ENCODE measurements around the gene SPNS2. TPM values are rescaled to one million over a fixed set of nuclear protein-coding genes. Genes with fewer than 3 reads are reported as not detected.

Gene SPNS2
- total and polyA plus RNA-seq, 2 donors (not counting 1 experiment from before 2014, with no cell fraction given), result 0.48 TPM; not detected in 1

GRCh38 chr17:4536259-4536741 is 37.6 kb downstream of the SPNS2 start:
- H3K27ac Mint-ChIP-seq, result no peak overlapping the region
- no peak overlapping the region for H2AFZ ChIP-seq (ENCODE audit: insufficient read depth, low read depth, low read length, poor library complexity, severe bottlenecking)
- H3K9me3 ChIP-seq (ENCODE audit: control extremely low read depth in 1 of 3, control insufficient read depth in 2 of 3, insufficient read depth in 1 of 3, low read length in 2 of 3), result no peaks in the 10 kb centered on the region
- H3K4me2 ChIP-seq (replicated peaks; ENCODE audit: low read depth, low read length, poor library complexity, severe bottlenecking), result no peak overlapping the region
- no peak overlapping the region for H3K4me3 Mint-ChIP-seq
- CTCF ChIA-PET, result no interaction called here
- no peaks in the 10 kb centered on the region for H3K9me3 Mint-ChIP-seq (ENCODE audit: insufficient read depth)
- POLR2A ChIA-PET, result no interaction called here
- peaks cover 0 to 3% of the 10 kb centered on the region in 2 donors for H3K4me1 ChIP-seq (ENCODE audit: control insufficient read depth in 2 of 2, insufficient read depth in 2 of 2, low read length in 2 of 2)
- H3K36me3 ChIP-seq (replicated peaks in 1 of 2; ENCODE audit: control extremely low read depth in 1 of 2, control insufficient read depth in 1 of 2, extremely low read depth in 1 of 2, insufficient read depth in 2 of 2, low read length in 1 of 2), result peaks cover 0 to 19% of the 10 kb centered on the region in 2 experiments
- ATAC-seq (ENCODE audit: low read depth), result no peak
- no peaks in the 10 kb centered on the region for H3K79me2 ChIP-seq (ENCODE audit: control insufficient read depth, insufficient read depth, low read length)
- no peak overlapping the region for H3K9ac ChIP-seq (ENCODE audit: low read length)
- H4K20me1 ChIP-seq (ENCODE audit: control insufficient read depth, insufficient read depth, low read length, poor library complexity, severe bottlenecking), result no peaks in the 10 kb centered on the region
- TF ChIP-seq CTCF (IDR thresholded peaks at IDR 0.05), result no peak
- no peak for TF ChIP-seq EZH2 (IDR thresholded peaks at IDR 0.05; ENCODE audit: borderline replicate concordance, insufficient read depth, low read depth, low read length, poor library complexity, severe bottlenecking)
- peaks cover 2% of the 10 kb centered on the region for H3K4me1 Mint-ChIP-seq
- H3K27me3 Mint-ChIP-seq, result peaks cover 11% of the 10 kb centered on the region
- no peak overlapping the region for H3K4me3 ChIP-seq (ENCODE audit: control extremely low read depth in 1 of 5, extremely low read depth in 1 of 5, insufficient read depth in 1 of 5, low read depth in 2 of 5, low read length in 4 of 5)
- WGBS (ENCODE audit: insufficient coverage), result 79% methylated on average over 16 of the region's 19 CpGs
- no peak for DNase-seq
- H3K27me3 ChIP-seq (replicated peaks in 1 of 4; ENCODE audit: control extremely low read depth in 1 of 4, control insufficient read depth in 3 of 4, insufficient read depth in 4 of 4, low read length in 3 of 4), result no peaks in the 10 kb centered on the region
- intact Hi-C loops (cut with micrococcal nuclease), result no loop called here
- H3K27ac ChIP-seq (ENCODE audit: low read length in 2 of 2), result no peak overlapping the region

GRCh38 chr17:4536742-4537411 is 38.2 kb downstream of the SPNS2 start:
- TF ChIP-seq CTCF (IDR thresholded peaks at IDR 0.05), result no peak
- TF ChIP-seq EZH2 (IDR thresholded peaks at IDR 0.05; ENCODE audit: borderline replicate concordance, insufficient read depth, low read depth, low read length, poor library complexity, severe bottlenecking), result no peak
- Histone ChIP-seq H2AFZ (ENCODE audit: insufficient read depth, low read depth, low read length, poor library complexity, severe bottlenecking) (no peak overlapping the region), H3K4me1 (ENCODE audit: control insufficient read depth in 2 of 2, insufficient read depth in 2 of 2, low read length in 2 of 2) (peaks cover 0 to 3% of the 10 kb centered on the region in 2 donors), H3K79me2 (ENCODE audit: control insufficient read depth, insufficient read depth, low read length) (no peaks in the 10 kb centered on the region), H3K4me3 (ENCODE audit: control extremely low read depth in 1 of 5, extremely low read depth in 1 of 5, insufficient read depth in 1 of 5, low read depth in 2 of 5, low read length in 4 of 5) (no peak overlapping the region), H3K4me2 (replicated peaks; ENCODE audit: low read depth, low read length, poor library complexity, severe bottlenecking) (no peak overlapping the region), H3K27me3 (replicated peaks in 1 of 4; ENCODE audit: control extremely low read depth in 1 of 4, control insufficient read depth in 3 of 4, insufficient read depth in 4 of 4, low read length in 3 of 4) (no peaks in the 10 kb centered on the region), H3K36me3 (replicated peaks in 1 of 2; ENCODE audit: control extremely low read depth in 1 of 2, control insufficient read depth in 1 of 2, extremely low read depth in 1 of 2, insufficient read depth in 2 of 2, low read length in 1 of 2) (peaks cover 0 to 25% of the 10 kb centered on the region in 2 experiments), H3K9me3 (ENCODE audit: control extremely low read depth in 1 of 3, control insufficient read depth in 2 of 3, insufficient read depth in 1 of 3, low read length in 2 of 3) (no peaks in the 10 kb centered on the region), H3K9ac (ENCODE audit: low read length) (no peak overlapping the region), H3K27ac (ENCODE audit: low read length in 2 of 2) (no peak overlapping the region), H4K20me1 (ENCODE audit: control insufficient read depth, insufficient read depth, low read length, poor library complexity, severe bottlenecking) (no peaks in the 10 kb centered on the region)
- ATAC-seq (ENCODE audit: low read depth), result no peak
- peaks cover 2% of the 10 kb centered on the region for H3K4me1 Mint-ChIP-seq
- CTCF ChIA-PET, result no interaction called here
- H3K9me3 Mint-ChIP-seq (ENCODE audit: insufficient read depth), result no peaks in the 10 kb centered on the region
- H3K27ac Mint-ChIP-seq, result no peak overlapping the region
- H3K27me3 Mint-ChIP-seq, result peaks cover 10% of the 10 kb centered on the region
- 74% methylated on average over 14 of the region's 18 CpGs for WGBS (ENCODE audit: insufficient coverage)
- no peak for DNase-seq
- H3K4me3 Mint-ChIP-seq, result no peak overlapping the region
- intact Hi-C loops (cut with micrococcal nuclease), result no loop called here
- POLR2A ChIA-PET, result no interaction called here

Data from B cell (primary cell).